ENCODE data around the gene TMEM186. TPM values are rescaled to one million over a fixed set of nuclear protein-coding genes. Genes with fewer than 3 reads are reported as not detected.

TMEM186 gene
- total and polyA plus RNA-seq, 8 donors = 8.8 to 15.6 (median 12.4) TPM

GRCh38 chr16:8816967-8817655 lies 19.7 kb upstream of the TMEM186 start:
- intact Hi-C loops (cut with DNase I) = no loop called here
- ATAC-seq (no peak), DNase-seq (no peak)
- H3K9me3 ChIP-seq = no peaks in the 10 kb centered on the region
- no peak overlapping the region for H3K4me3 ChIP-seq
- peaks cover 0 to 99% of the 10 kb centered on the region in 2 donors for H3K36me3 ChIP-seq
- peaks cover 0 to 6% of the 10 kb centered on the region in 2 donors for H3K4me1 ChIP-seq
- TF ChIP-seq CTCF (IDR thresholded peaks at IDR 0.05) = no peak
- no peaks in the 10 kb centered on the region for H3K27me3 ChIP-seq
- H3K27ac ChIP-seq = no peak overlapping the region

GRCh38 chr16:8814095-8814806 lies 16.8 kb upstream of the TMEM186 start:
- H3K9me3 ChIP-seq = no peaks in the 10 kb centered on the region
- no peak for ATAC-seq
- H3K27me3 ChIP-seq = no peaks in the 10 kb centered on the region
- DNase-seq = no peak
- intact Hi-C loops (cut with DNase I) = no loop called here
- peaks cover 0 to 100% of the 10 kb centered on the region in 2 donors for H3K36me3 ChIP-seq
- H3K27ac ChIP-seq = no peak overlapping the region
- TF ChIP-seq CTCF (IDR thresholded peaks at IDR 0.05) = no peak
- H3K4me1 ChIP-seq = peaks cover 0 to 6% of the 10 kb centered on the region in 2 donors
- no peak overlapping the region for H3K4me3 ChIP-seq

GRCh38 chr16:8812162-8812843 lies 14.9 kb upstream of the TMEM186 start:
- Histone ChIP-seq H3K36me3 (peaks cover 0 to 100% of the 10 kb centered on the region in 2 donors), H3K9me3 (no peaks in the 10 kb centered on the region), H3K27me3 (no peaks in the 10 kb centered on the region), H3K4me3 (no peak overlapping the region), H3K27ac (no peak overlapping the region), H3K4me1 (peaks cover 0 to 3% of the 10 kb centered on the region in 2 donors)
- intact Hi-C loops (cut with DNase I) = no loop called here
- ATAC-seq = no peak
- no peak for TF ChIP-seq CTCF (IDR thresholded peaks at IDR 0.05)
- DNase-seq = no peak

- peaks cover 0 to 100% of the 10 kb centered on the region in 2 donors for H3K36me3 ChIP-seq
- intact Hi-C loops (cut with DNase I) = no loop called here
- H3K4me3 ChIP-seq = no peak overlapping the region
- no peaks in the 10 kb centered on the region for H3K4me1 ChIP-seq
- no peak overlapping the region for H3K27ac ChIP-seq
- no peaks in the 10 kb centered on the region for H3K27me3 ChIP-seq
- TF ChIP-seq CTCF (IDR thresholded peaks at IDR 0.05) = no peak
- DNase-seq (no peak), ATAC-seq (no peak)
- no peaks in the 10 kb centered on the region for H3K9me3 ChIP-seq
These were observed 11.3 kb upstream of the TMEM186 start for GRCh38 chr16:8808613-8809353.
